Measurements from ENCODE around the gene GAB4. TPM values are rescaled to one million over a fixed set of nuclear protein-coding genes. Genes with fewer than 3 reads are reported as not detected.

The GAB4 gene
- total and polyA plus RNA-seq, 4 donors, result not detected

- no peak overlapping the region for H3K27ac ChIP-seq (ENCODE audit: low read depth in 1 of 2, low read length in 2 of 2)
- DNase-seq (ENCODE audit: low spot score), result no peak
- WGBS, result 86% methylated on average over 2 of the region's 2 CpGs
- H3K4me1 ChIP-seq (ENCODE audit: control insufficient read depth in 4 of 4, insufficient read depth in 4 of 4, low read length in 3 of 4), result no peaks in the 10 kb centered on the region
- no peak overlapping the region for H3K4me3 ChIP-seq (ENCODE audit: low read depth in 1 of 3, low read length in 3 of 3)
- no peaks in the 10 kb centered on the region for H3K9me3 ChIP-seq (ENCODE audit: control insufficient read depth in 4 of 4, low read length in 3 of 4)
- no peaks in the 10 kb centered on the region for H3K36me3 ChIP-seq (ENCODE audit: control insufficient read depth in 4 of 4, insufficient read depth in 3 of 4, low read depth in 1 of 4, low read length in 3 of 4)
- TF ChIP-seq MAX (IDR thresholded peaks at IDR 0.05), result no peak
- TF ChIP-seq EGR1 (IDR thresholded peaks at IDR 0.05; ENCODE audit: low read depth in 2 of 2), result no peak
- TF ChIP-seq SP1 (IDR thresholded peaks at IDR 0.05), result no peak
- TF ChIP-seq, protein P1, sequence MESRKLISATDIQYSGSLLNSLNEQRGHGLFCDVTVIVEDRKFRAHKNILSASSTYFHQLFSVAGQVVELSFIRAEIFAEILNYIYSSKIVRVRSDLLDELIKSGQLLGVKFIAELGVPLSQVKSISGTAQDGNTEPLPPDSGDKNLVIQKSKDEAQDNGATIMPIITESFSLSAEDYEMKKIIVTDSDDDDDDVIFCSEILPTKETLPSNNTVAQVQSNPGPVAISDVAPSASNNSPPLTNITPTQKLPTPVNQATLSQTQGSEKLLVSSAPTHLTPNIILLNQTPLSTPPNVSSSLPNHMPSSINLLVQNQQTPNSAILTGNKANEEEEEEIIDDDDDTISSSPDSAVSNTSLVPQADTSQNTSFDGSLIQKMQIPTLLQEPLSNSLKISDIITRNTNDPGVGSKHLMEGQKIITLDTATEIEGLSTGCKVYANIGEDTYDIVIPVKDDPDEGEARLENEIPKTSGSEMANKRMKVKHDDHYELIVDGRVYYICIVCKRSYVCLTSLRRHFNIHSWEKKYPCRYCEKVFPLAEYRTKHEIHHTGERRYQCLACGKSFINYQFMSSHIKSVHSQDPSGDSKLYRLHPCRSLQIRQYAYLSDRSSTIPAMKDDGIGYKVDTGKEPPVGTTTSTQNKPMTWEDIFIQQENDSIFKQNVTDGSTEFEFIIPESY (IDR thresholded peaks at IDR 0.05), result no peak
- no peak for TF ChIP-seq CTCF (IDR thresholded peaks at IDR 0.05; ENCODE audit: low read depth, low read length, missing input control)
- no peak for TF ChIP-seq HNF4G (IDR thresholded peaks at IDR 0.05)
- TF ChIP-seq FOXA1 (IDR thresholded peaks at IDR 0.05), result no peak
- no peak for TF ChIP-seq GABPA (IDR thresholded peaks at IDR 0.05 in 1 of 2, conservative IDR thresholded peaks at IDR 0.05 in 1 of 2)
- no peak for TF ChIP-seq HNF4A (conservative IDR thresholded peaks at IDR 0.05)
- TF ChIP-seq, protein P2, sequence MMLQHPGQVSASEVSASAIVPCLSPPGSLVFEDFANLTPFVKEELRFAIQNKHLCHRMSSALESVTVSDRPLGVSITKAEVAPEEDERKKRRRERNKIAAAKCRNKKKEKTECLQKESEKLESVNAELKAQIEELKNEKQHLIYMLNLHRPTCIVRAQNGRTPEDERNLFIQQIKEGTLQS (IDR thresholded peaks at IDR 0.05), result no peak
- H3K27me3 ChIP-seq (ENCODE audit: control insufficient read depth in 4 of 4, insufficient read depth in 4 of 4, low read length in 3 of 4), result peaks cover 0 to 7% (median 0%) of the 10 kb centered on the region in 4 donors
- H3K9ac ChIP-seq (ENCODE audit: low read depth in 1 of 2, low read length in 2 of 2), result no peak overlapping the region
Observed at GRCh38 chr22:16973591-16974297, 34.3 kb downstream of the GAB4 start.

- Histone ChIP-seq H3K4me3 (ENCODE audit: low read depth in 1 of 3, low read length in 3 of 3) (no peak overlapping the region), H3K4me1 (ENCODE audit: control insufficient read depth in 4 of 4, insufficient read depth in 4 of 4, low read length in 3 of 4) (no peaks in the 10 kb centered on the region), H3K27me3 (ENCODE audit: control insufficient read depth in 4 of 4, insufficient read depth in 4 of 4, low read length in 3 of 4) (peaks cover 0 to 7% (median 0%) of the 10 kb centered on the region in 4 donors), H3K9ac (ENCODE audit: low read depth in 1 of 2, low read length in 2 of 2) (no peak overlapping the region), H3K36me3 (ENCODE audit: control insufficient read depth in 4 of 4, insufficient read depth in 3 of 4, low read depth in 1 of 4, low read length in 3 of 4) (no peaks in the 10 kb centered on the region), H3K27ac (ENCODE audit: low read depth in 1 of 2, low read length in 2 of 2) (no peak overlapping the region), H3K9me3 (ENCODE audit: control insufficient read depth in 4 of 4, low read length in 3 of 4) (no peaks in the 10 kb centered on the region)
- DNase-seq (ENCODE audit: low spot score), result no peak
- WGBS, result 74% methylated on average over 4 of the region's 4 CpGs
- no peak for TF ChIP-seq RAD21 (IDR thresholded peaks at IDR 0.05)
- TF ChIP-seq HNF4A (conservative IDR thresholded peaks at IDR 0.05), result no peak
- no peak for TF ChIP-seq FOXA1 (IDR thresholded peaks at IDR 0.05)
- TF ChIP-seq CTCF (IDR thresholded peaks at IDR 0.05; ENCODE audit: low read depth, low read length, missing input control), result no peak
- TF ChIP-seq, protein P1 (IDR thresholded peaks at IDR 0.05), result no peak
- TF ChIP-seq, protein P2 (IDR thresholded peaks at IDR 0.05), result no peak
- TF ChIP-seq RXRA (IDR thresholded peaks at IDR 0.05), result no peak
- TF ChIP-seq YY1 (IDR thresholded peaks at IDR 0.05), result no peak
- TF ChIP-seq MAX (IDR thresholded peaks at IDR 0.05), result no peak
- no peak for TF ChIP-seq SP1 (IDR thresholded peaks at IDR 0.05)
- TF ChIP-seq GABPA (IDR thresholded peaks at IDR 0.05 in 1 of 2, conservative IDR thresholded peaks at IDR 0.05 in 1 of 2), result no peak
- no peak for TF ChIP-seq TAF1 (conservative IDR thresholded peaks at IDR 0.05)
- TF ChIP-seq FOXA2 (IDR thresholded peaks at IDR 0.05), result no peak
- TF ChIP-seq NR2F2 (IDR thresholded peaks at IDR 0.05), result no peak
- TF ChIP-seq HNF4G (IDR thresholded peaks at IDR 0.05), result no peak
- no peak for TF ChIP-seq EGR1 (IDR thresholded peaks at IDR 0.05; ENCODE audit: low read depth in 2 of 2)
- TF ChIP-seq, protein P3, sequence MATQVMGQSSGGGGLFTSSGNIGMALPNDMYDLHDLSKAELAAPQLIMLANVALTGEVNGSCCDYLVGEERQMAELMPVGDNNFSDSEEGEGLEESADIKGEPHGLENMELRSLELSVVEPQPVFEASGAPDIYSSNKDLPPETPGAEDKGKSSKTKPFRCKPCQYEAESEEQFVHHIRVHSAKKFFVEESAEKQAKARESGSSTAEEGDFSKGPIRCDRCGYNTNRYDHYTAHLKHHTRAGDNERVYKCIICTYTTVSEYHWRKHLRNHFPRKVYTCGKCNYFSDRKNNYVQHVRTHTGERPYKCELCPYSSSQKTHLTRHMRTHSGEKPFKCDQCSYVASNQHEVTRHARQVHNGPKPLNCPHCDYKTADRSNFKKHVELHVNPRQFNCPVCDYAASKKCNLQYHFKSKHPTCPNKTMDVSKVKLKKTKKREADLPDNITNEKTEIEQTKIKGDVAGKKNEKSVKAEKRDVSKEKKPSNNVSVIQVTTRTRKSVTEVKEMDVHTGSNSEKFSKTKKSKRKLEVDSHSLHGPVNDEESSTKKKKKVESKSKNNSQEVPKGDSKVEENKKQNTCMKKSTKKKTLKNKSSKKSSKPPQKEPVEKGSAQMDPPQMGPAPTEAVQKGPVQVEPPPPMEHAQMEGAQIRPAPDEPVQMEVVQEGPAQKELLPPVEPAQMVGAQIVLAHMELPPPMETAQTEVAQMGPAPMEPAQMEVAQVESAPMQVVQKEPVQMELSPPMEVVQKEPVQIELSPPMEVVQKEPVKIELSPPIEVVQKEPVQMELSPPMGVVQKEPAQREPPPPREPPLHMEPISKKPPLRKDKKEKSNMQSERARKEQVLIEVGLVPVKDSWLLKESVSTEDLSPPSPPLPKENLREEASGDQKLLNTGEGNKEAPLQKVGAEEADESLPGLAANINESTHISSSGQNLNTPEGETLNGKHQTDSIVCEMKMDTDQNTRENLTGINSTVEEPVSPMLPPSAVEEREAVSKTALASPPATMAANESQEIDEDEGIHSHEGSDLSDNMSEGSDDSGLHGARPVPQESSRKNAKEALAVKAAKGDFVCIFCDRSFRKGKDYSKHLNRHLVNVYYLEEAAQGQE (IDR thresholded peaks at IDR 0.05), result no peak
Observed at GRCh38 chr22:16972311-16972710, 35.7 kb downstream of the GAB4 start.

All from liver (tissue), 9 donors.